Keratinocyte (primary cell): ENCODE data around the gene MAP4K2.

Source experiments
- CTCF ChIP-seq, 3 experiments: IDR thresholded peaks in 1 of 3; conservative IDR thresholded peaks in 1 of 3; optimal IDR thresholded peaks in 1 of 3; 2 replicates in 2 of 3; 3 replicates in 1 of 3; pipeline versions ENCODE3 to v1.5.1; 2011; ENCODE audit warnings: low read length in 3 of 3, mild to moderate bottlenecking in 3 of 3, moderate library complexity in 2 of 3, control low read depth in 1 of 3, inconsistent platforms in 1 of 3; ENCODE audit not compliant: insufficient read depth in 2 of 3; ENCODE audit errors: extremely low read depth in 1 of 3
- EZH2 ChIP-seq: IDR thresholded peaks from one replicate; pipeline ENCODE4 v1.6.1; 2012; ENCODE audit warnings: inconsistent platforms, mild to moderate bottlenecking, low read length, moderate library complexity

GRCh38 chr11:64753380-64754123 lies 49.5 kb downstream of the MAP4K2 start:
- TF ChIP-seq CTCF (optimal IDR thresholded peaks at IDR 0.05 in 1 of 3, IDR thresholded peaks at IDR 0.05 in 1 of 3, conservative IDR thresholded peaks at IDR 0.05 in 1 of 3; ENCODE audit: extremely low read depth in 1 of 3, insufficient read depth in 2 of 3, low read length in 3 of 3) (no peak), EZH2 (no peak)
